ENCODE results near the gene ACAP3. TPM values are rescaled to one million over a fixed set of nuclear protein-coding genes. Genes with fewer than 3 reads are reported as not detected.
A peak's percentile ranks its signal among the peaks of the same experiment; 100 is the strongest.

ACAP3 gene, protein sequence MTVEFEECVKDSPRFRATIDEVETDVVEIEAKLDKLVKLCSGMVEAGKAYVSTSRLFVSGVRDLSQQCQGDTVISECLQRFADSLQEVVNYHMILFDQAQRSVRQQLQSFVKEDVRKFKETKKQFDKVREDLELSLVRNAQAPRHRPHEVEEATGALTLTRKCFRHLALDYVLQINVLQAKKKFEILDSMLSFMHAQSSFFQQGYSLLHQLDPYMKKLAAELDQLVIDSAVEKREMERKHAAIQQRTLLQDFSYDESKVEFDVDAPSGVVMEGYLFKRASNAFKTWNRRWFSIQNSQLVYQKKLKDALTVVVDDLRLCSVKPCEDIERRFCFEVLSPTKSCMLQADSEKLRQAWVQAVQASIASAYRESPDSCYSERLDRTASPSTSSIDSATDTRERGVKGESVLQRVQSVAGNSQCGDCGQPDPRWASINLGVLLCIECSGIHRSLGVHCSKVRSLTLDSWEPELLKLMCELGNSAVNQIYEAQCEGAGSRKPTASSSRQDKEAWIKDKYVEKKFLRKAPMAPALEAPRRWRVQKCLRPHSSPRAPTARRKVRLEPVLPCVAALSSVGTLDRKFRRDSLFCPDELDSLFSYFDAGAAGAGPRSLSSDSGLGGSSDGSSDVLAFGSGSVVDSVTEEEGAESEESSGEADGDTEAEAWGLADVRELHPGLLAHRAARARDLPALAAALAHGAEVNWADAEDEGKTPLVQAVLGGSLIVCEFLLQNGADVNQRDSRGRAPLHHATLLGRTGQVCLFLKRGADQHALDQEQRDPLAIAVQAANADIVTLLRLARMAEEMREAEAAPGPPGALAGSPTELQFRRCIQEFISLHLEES
- total RNA-seq, result 16.8 TPM

DNA sequence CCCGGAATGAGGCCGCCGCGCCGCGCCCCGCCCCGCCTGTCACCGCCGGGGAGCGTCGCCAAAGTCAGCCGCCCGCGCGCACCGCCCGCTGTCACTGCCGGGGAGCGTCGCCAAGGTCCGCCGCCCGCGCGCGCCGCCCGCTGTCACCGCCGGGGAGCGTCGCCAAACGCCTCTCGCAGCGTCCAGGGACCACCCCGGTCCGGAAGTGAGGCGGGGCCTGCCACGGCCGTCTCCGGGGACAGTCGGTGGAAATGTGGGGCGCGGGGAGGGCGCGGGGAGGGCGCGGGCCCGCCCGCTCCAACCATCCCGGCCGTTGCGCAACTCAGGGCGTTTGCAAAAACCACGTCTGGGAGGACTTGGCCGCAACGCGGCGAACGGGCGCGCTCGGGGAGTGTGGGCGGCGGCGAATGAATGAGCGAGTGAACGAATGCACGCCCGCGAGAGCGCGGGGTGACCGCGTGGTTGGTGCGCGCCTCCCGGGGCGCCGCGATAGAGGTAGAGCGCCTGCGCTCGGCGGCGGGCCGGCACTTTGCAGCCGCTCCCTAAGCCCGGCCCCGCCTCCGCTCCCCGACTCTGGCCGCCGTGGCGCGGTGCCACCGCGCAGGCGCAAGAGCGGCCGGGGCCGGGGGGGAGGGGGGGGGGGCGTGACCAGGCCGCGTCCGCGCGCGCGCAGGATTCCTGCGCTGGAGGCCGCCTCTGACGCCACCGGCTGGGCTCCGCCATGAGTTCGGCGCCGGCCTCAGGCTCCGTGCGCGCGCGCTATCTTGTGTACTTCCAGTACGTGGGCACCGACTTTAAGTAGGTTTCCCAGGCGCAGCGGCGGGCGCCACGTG is at the start of gene ACAP3, which contains the start of gene PUSL1:
ACAP3 (minus strand) TSS at position 8 of the 833 bp plus-strand sequence. CDS start 115 bp downstream, outside the sequence.
PUSL1 (plus strand) TSS at position 675 of the 833 bp plus-strand sequence; CDS start at position 722, 47 bp downstream.
- Histone ChIP-seq H3K27me3 (ENCODE audit: insufficient read depth, low read length) (no peaks in the 10 kb centered on the region), H3K4me3 (ENCODE audit: low read length) (peak within 1 kb of the TSS; percentile 62), H3K9me3 (ENCODE audit: low read depth, low read length) (no peaks in the 10 kb centered on the region), H3K4me1 (ENCODE audit: insufficient read depth, low read length) (peaks cover 47% of the 10 kb centered on the region)

DNA sequence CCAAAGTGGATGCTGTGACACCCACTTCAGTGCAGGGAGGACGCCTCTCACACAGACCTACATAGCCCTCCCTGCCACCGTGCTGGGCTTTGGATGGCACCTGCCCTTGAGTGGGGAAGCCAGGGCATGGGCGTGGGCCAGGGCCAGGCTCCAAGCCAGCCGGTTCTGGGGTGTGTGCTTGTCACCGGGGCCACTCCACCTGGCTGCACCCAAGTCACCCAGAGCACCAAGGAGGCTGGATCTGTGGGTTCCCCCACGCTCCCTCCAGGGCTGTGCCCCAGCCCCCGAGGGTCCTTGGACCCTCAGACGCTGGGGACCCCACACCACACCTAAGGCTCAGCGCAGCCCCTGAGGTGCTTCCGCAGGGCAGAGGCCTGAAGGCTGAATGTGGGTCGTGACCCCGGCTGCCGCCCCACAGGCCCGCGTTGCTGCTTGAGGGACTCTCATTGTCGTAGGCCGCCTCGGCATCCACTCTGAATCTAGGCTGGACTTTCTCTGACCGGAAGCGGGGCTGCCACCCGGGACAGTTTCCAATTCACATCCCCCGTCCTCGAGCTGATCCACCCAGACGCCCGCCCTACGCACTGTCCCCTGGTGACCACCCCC is 49.2 kb upstream of the ACAP3 start:
- H3K27me3 ChIP-seq (ENCODE audit: insufficient read depth, low read length), result peaks cover 20% of the 10 kb centered on the region
- H3K4me1 ChIP-seq (ENCODE audit: insufficient read depth, low read length), result peaks cover 27% of the 10 kb centered on the region
- no peak overlapping the region for H3K4me3 ChIP-seq (ENCODE audit: low read length)
- H3K9me3 ChIP-seq (ENCODE audit: low read depth, low read length), result no peaks in the 10 kb centered on the region

DNA sequence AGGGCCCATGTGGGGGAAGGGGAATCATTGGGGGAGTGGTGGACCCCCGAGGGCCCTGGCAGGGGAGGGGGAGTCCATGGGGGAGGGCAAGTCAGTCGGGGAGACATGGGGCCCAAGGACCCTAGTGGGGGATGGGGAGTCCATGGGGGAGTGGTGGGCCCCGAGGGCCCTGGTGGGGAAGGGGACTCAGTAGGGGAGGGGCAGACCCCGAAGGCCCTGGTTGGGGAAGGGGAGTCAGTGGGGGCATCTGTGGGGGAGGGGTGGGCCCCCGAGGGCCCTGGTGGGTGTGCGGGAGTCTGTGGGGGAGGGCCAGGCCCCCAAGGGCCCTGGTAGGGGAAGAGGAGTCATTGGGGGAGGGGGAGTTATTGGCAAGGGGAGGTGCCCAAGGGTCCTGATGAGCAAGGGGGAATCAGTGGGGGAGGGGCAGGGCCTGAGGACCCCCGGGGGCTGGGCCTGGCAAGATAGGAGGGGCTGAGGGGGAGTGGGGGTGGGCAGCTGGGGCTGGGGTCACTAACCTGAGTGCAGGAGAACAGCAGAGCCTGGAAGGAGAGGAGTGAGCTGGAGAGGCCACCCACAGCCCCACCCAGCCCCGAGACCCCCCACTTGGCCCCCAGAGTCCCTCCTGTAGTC is 48.6 kb upstream of the ACAP3 start:
- Histone ChIP-seq H3K27me3 (ENCODE audit: insufficient read depth, low read length) (peaks cover 20% of the 10 kb centered on the region), H3K4me1 (ENCODE audit: insufficient read depth, low read length) (peaks cover 27% of the 10 kb centered on the region), H3K9me3 (ENCODE audit: low read depth, low read length) (no peaks in the 10 kb centered on the region), H3K4me3 (ENCODE audit: low read length) (no peak overlapping the region)

DNA sequence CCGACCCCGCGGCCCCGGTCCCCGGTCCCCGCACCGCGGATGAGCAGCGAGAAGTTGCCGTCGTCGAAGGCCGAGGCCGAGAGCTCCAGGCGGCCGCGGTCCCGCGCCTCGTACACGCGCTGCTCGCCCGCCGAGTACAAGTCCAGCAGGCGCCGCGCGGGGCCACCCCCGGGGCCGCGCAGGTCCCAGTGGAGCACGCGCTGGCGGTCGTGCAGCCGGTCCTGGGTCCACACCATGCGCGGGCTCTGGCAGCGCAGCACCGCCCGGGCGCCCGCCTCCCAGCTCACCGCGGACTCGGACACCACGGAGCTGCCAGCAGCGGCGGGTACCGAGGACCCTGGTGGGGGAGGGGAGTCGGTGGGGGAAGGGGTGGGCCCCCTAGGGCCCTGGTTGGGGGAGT is 47.7 kb upstream of the ACAP3 start:
- no peak overlapping the region for H3K4me3 ChIP-seq (ENCODE audit: low read length)
- H3K27me3 ChIP-seq (ENCODE audit: insufficient read depth, low read length), result peaks cover 20% of the 10 kb centered on the region
- H3K9me3 ChIP-seq (ENCODE audit: low read depth, low read length), result no peaks in the 10 kb centered on the region
- peaks cover 27% of the 10 kb centered on the region for H3K4me1 ChIP-seq (ENCODE audit: insufficient read depth, low read length)

DNA sequence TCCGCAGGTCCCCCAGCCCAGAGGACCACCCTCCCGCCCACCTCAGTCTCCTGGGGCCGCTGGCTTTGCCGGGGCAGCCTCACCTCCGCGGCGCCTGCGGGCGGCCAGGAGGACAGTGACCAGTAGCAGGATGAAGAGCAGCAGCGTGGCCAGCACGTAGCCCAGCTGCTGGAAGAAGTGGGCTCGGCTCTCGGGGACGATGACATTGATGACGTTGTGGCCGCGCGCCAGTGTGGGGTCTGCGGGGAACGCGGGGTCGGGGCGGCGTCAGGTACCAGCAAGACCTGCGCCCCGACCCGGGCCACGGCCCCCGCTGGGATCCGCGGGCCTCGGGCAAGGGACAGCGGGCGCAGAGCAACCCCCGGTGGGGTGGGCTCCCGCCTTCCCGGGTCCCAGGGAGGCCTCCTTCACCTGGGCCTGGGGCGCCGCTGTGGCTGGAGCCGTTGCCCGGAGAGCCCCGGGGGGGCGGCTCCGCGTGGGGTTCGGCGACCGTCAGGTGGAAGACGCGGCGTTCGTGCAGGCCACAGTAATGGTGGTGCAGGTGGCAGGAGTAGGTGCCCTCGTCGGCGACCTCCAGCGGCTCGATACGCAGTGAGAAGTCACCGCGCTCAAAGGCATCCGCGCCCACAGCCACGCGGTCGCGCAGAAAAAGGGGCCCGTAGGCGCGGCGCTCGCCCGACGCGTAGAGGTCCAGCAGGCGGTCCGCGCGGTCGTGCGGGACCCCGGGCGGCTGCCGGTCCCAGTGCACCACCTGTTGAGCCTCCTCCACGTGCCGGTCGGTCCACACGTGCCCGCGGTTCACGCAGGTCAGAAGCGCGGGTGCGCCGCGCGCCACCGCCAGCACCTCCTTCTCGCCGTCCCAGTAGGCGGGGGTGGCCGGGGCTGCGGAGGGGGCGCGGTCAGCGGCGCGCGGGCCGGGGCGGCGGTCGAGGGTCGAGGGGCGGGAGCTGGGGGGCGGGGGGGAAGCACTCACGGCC is 46.8 kb upstream of the ACAP3 start:
- peaks cover 27% of the 10 kb centered on the region for H3K4me1 ChIP-seq (ENCODE audit: insufficient read depth, low read length)
- H3K4me3 ChIP-seq (ENCODE audit: low read length), result no peak overlapping the region
- H3K9me3 ChIP-seq (ENCODE audit: low read depth, low read length), result no peaks in the 10 kb centered on the region
- peaks cover 20% of the 10 kb centered on the region for H3K27me3 ChIP-seq (ENCODE audit: insufficient read depth, low read length)

DNA sequence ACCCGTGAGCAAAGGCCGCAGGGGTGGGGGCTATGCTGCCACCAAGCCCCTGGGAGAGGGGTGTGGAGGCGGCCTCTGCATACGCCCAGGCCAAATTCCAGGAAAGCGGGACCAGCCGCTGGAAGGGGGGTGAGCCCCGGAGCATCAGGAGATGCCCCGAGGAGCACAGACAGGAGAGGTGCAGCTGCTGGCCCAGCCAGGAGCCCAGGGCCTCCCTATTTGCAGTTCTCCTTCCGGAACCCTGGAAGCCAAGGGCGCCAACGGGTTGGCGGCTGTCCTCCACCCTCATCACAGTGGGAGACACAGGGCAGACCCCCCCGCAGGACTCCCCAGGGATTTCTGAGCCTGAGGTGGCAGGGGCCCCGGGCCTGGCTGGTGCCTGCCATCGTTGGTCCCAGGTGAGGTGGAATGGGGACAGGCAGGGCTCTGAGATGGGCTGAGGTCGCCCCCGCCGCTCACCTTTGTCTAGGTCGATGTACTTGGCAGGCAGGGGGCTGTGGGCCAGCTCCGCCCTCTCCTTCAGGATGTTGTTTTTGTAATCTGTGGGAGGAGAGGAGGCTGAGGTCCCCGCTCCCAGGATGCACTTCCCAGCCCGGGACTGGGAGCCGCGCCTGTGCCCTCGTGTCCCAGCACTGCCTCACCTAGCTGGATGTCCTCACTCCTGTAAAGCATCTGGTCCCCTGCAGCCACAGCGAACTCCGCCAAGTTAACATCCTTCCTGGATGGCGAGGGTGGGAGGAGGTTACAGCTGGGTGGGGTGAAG is 45.8 kb upstream of the ACAP3 start:
- Histone ChIP-seq H3K4me3 (ENCODE audit: low read length) (no peak overlapping the region), H3K9me3 (ENCODE audit: low read depth, low read length) (no peaks in the 10 kb centered on the region), H3K4me1 (ENCODE audit: insufficient read depth, low read length) (peaks cover 23% of the 10 kb centered on the region), H3K27me3 (ENCODE audit: insufficient read depth, low read length) (peaks cover 20% of the 10 kb centered on the region)

DNA sequence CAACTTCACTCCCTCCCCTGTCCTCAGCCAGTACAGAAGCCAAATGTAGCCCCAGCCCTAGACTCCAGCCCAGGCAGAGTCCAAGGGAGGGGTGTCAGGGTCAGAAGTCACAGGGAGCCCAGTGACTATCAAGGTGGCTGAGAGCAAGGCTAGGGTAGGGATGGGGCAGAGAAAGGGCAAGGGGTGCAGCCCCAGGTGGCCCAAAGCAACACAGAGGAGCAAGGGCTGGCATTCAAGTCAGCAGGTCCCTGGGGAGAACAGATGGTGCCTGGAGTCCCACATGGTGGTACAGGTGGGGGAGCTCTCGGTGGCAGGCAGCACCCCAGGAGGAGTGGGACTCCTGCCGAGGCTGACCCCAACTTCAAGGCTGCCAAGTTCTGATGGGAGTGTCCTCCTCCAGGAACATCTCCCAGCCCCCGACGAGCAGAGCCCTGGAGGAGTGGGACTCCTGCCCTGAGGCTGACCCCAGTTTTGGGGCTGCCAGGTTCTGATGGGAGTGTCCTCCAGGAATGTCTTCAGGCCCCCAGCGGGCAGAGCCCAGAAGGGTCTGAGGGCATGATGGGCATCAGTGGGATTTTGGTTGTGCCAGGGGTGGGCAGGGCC is 45.2 kb upstream of the ACAP3 start:
- Histone ChIP-seq H3K9me3 (ENCODE audit: low read depth, low read length) (no peaks in the 10 kb centered on the region), H3K27me3 (ENCODE audit: insufficient read depth, low read length) (peaks cover 20% of the 10 kb centered on the region), H3K4me1 (ENCODE audit: insufficient read depth, low read length) (peaks cover 23% of the 10 kb centered on the region), H3K4me3 (ENCODE audit: low read length) (no peak overlapping the region)

DNA sequence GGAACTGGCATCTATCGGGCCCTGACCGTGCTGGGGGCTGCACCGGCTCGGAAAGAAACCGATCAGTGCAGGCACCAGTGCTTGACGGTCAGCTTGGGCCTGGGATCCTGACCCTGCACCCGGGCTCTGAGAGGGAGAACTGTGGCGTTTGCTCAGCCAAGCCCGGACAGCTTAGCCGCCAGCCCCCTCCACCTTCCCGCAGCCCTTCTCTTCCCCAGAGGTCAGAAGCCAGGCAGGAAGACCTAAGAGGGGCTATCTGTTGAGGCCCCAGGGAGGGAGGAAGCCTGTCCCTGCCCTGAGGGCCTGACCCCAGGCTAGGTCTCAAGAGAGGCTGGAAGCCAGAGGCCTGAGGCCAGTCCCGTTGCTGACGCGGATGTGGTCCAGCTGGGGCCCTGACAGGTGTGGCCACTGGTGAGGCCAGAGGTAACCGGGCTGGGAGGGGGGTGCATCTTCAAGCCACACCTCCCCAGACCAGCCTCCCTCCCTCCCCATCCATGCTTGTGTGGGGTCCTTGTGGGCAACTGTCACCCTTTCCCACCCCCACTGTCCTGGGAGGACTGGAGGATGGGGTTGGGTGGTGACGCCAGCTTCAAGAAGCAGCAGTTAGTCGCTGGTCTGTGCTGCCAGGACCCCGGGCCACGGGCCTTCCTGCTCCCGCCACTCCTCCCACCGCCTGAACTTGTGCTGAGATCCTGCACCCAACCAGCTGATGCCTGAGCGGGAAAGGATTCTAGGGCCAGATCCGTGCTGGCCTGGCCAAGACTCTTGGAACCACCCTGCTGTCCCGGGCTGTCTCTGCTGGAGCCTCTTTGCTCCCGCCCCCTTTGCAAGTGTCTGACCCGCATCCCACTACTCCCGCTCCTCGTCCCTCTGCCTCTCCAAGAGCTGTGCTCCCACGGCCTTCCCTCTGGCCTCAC is 44.0 kb upstream of the ACAP3 start:
- Histone ChIP-seq H3K4me1 (ENCODE audit: insufficient read depth, low read length) (peaks cover 30% of the 10 kb centered on the region), H3K9me3 (ENCODE audit: low read depth, low read length) (no peaks in the 10 kb centered on the region), H3K27me3 (ENCODE audit: insufficient read depth, low read length) (peaks cover 20% of the 10 kb centered on the region), H3K4me3 (ENCODE audit: low read length) (no peak overlapping the region)

DNA sequence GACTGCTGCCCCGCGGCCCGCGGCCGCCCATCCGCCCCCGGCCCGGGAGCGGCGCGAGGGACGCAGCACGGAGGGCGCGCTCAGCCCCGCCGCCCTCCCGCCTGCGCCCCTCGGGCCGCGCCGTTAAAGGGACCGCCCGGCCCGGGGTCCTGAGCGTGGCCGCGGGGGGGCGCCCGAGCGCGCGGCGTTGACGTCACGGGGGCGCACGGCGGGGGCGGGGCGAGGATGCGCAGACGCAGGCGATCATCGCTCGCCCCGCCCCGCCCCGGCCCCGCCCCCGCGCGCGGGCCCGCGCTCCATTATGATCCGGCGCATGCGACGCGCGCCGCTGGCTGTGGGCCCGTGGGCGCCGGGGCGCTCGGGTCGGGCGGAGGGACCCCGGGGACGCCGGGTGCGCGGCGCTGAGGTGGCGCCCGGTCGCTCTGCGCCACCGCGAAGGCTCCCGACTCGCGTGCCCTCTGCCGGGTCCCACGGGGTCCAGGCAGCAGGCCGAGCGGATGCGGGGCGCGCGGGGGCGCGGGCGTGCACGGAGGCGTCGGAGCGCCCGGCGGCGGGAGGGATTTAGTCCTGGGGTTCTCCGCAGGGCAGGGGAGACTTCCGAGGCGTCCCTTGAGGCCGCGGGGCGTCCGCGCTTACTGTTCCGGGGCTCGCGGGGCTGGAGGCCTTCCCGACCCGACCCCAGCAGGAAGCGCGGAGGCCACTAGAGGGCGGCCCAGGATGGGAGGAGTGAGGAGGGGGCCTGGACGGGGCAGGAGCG is 41.7 kb upstream of the ACAP3 start, which contains the start of gene DVL1:
DVL1 (minus strand) TSS at position 163 of the 757 bp plus-strand sequence. CDS start 353 bp downstream, outside the sequence.
- peaks cover 17% of the 10 kb centered on the region for H3K27me3 ChIP-seq (ENCODE audit: insufficient read depth, low read length)
- H3K4me1 ChIP-seq (ENCODE audit: insufficient read depth, low read length), result peaks cover 27% of the 10 kb centered on the region
- H3K4me3 ChIP-seq (ENCODE audit: low read length), result peak within 1 kb of the TSS; percentile 64
- no peaks in the 10 kb centered on the region for H3K9me3 ChIP-seq (ENCODE audit: low read depth, low read length)

DNA sequence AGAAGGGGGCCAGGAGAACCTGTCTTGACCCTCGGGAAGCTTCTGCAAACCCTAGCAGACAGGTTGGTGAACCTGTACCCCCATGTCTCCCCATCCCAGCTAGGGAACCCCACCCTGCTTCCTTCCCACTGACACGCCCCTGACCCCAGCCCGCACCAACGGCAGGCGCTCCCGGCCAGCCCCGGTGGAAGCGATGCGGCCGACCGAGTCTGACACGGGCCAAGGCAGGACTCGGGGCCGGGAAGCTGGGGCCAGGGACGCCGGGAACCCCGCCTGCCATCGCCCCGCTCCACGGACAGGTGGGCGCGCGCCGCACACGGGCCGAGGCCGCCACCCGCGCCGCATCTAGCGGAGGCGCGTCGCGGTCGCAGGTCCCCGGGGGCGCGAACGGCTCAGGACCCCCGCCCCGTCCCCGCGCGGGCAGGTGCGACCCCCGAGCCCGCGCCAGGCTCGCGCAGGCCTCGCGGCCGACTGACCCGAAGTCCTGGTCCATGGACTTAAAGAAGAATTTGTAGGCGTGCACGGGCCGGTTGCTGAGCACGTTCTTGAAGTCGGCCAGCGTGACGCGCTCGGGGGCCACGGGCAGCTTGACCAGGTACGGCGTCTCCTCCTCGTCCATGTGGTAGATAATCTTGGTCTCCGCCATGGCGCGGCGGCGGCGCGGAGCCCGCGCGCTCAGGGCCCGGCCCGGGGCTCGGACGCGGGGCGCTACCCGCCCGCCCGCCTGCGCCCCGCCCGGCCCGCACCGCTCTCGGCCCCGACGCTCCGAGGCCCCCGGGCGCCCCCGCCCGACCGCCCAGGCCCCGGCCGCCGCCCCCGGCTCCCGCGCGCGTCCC is 40.9 kb upstream of the ACAP3 start:
- no peaks in the 10 kb centered on the region for H3K9me3 ChIP-seq (ENCODE audit: low read depth, low read length)
- H3K4me1 ChIP-seq (ENCODE audit: insufficient read depth, low read length), result peaks cover 20% of the 10 kb centered on the region
- peaks cover 12% of the 10 kb centered on the region for H3K27me3 ChIP-seq (ENCODE audit: insufficient read depth, low read length)
- peak overlapping the region; percentile 48 for H3K4me3 ChIP-seq (ENCODE audit: low read length)
